Measurements from ENCODE around the gene SOBP.

The SOBP gene

GRCh38 chr6:107598091-107598490 is 108.2 kb downstream of the SOBP start:
- H3K4me1 ChIP-seq (ENCODE audit: control insufficient read depth, insufficient read depth, low read length) = peaks cover 32% of the 10 kb centered on the region
- no peaks in the 10 kb centered on the region for H3K36me3 ChIP-seq (ENCODE audit: control insufficient read depth, insufficient read depth, low read length)
- no peaks in the 10 kb centered on the region for H3K27me3 ChIP-seq (ENCODE audit: control insufficient read depth, insufficient read depth, low read length, poor library complexity, severe bottlenecking)
- 95 to 96% methylated on average over 6 of the region's 6 CpGs for WGBS, 2 experiments
- no peak overlapping the region for H3K27ac ChIP-seq (ENCODE audit: insufficient read depth, low read depth, low read length, poor library complexity, severe bottlenecking)
- H3K4me3 ChIP-seq (ENCODE audit: insufficient read depth, low read depth, low read length) = no peak overlapping the region
- no peaks in the 10 kb centered on the region for H3K9me3 ChIP-seq (ENCODE audit: control insufficient read depth, low read length)

- WGBS, 2 experiments = 88 to 91% methylated on average over 1 to 4 of the region's 4 CpGs
- no peaks in the 10 kb centered on the region for H3K27me3 ChIP-seq (ENCODE audit: control insufficient read depth, insufficient read depth, low read length, poor library complexity, severe bottlenecking)
- no peaks in the 10 kb centered on the region for H3K36me3 ChIP-seq (ENCODE audit: control insufficient read depth, insufficient read depth, low read length)
- no peaks in the 10 kb centered on the region for H3K9me3 ChIP-seq (ENCODE audit: control insufficient read depth, low read length)
- H3K4me1 ChIP-seq (ENCODE audit: control insufficient read depth, insufficient read depth, low read length) = peaks cover 42% of the 10 kb centered on the region
- H3K4me3 ChIP-seq (ENCODE audit: insufficient read depth, low read depth, low read length) = no peak overlapping the region
- no peak overlapping the region for H3K27ac ChIP-seq (ENCODE audit: insufficient read depth, low read depth, low read length, poor library complexity, severe bottlenecking)
These were observed 109.1 kb downstream of the SOBP start for GRCh38 chr6:107599043-107599442.

- H3K27me3 ChIP-seq (ENCODE audit: control insufficient read depth, insufficient read depth, low read length, poor library complexity, severe bottlenecking) = no peaks in the 10 kb centered on the region
- peaks cover 53% of the 10 kb centered on the region for H3K4me1 ChIP-seq (ENCODE audit: control insufficient read depth, insufficient read depth, low read length)
- WGBS, 2 experiments = 35 to 41% methylated on average over 5 of the region's 5 CpGs
- no peak overlapping the region for H3K27ac ChIP-seq (ENCODE audit: insufficient read depth, low read depth, low read length, poor library complexity, severe bottlenecking)
- H3K4me3 ChIP-seq (ENCODE audit: insufficient read depth, low read depth, low read length) = no peak overlapping the region
- no peaks in the 10 kb centered on the region for H3K36me3 ChIP-seq (ENCODE audit: control insufficient read depth, insufficient read depth, low read length)
- no peaks in the 10 kb centered on the region for H3K9me3 ChIP-seq (ENCODE audit: control insufficient read depth, low read length)
These were observed 110.2 kb downstream of the SOBP start for GRCh38 chr6:107600121-107600520.

GRCh38 chr6:107600936-107601335 is 111.0 kb downstream of the SOBP start:
- no peak overlapping the region for H3K27ac ChIP-seq (ENCODE audit: insufficient read depth, low read depth, low read length, poor library complexity, severe bottlenecking)
- H3K9me3 ChIP-seq (ENCODE audit: control insufficient read depth, low read length) = no peaks in the 10 kb centered on the region
- H3K36me3 ChIP-seq (ENCODE audit: control insufficient read depth, insufficient read depth, low read length) = no peaks in the 10 kb centered on the region
- no peaks in the 10 kb centered on the region for H3K27me3 ChIP-seq (ENCODE audit: control insufficient read depth, insufficient read depth, low read length, poor library complexity, severe bottlenecking)
- 30 to 36% methylated on average over 5 of the region's 5 CpGs for WGBS, 2 experiments
- no peak overlapping the region for H3K4me3 ChIP-seq (ENCODE audit: insufficient read depth, low read depth, low read length)
- H3K4me1 ChIP-seq (ENCODE audit: control insufficient read depth, insufficient read depth, low read length) = peaks cover 61% of the 10 kb centered on the region

GRCh38 chr6:107601406-107601805 is 111.5 kb downstream of the SOBP start:
- Histone ChIP-seq H3K36me3 (ENCODE audit: control insufficient read depth, insufficient read depth, low read length) (no peaks in the 10 kb centered on the region), H3K4me1 (ENCODE audit: control insufficient read depth, insufficient read depth, low read length) (peaks cover 66% of the 10 kb centered on the region), H3K9me3 (ENCODE audit: control insufficient read depth, low read length) (no peaks in the 10 kb centered on the region), H3K27me3 (ENCODE audit: control insufficient read depth, insufficient read depth, low read length, poor library complexity, severe bottlenecking) (no peaks in the 10 kb centered on the region), H3K4me3 (ENCODE audit: insufficient read depth, low read depth, low read length) (no peak overlapping the region), H3K27ac (ENCODE audit: insufficient read depth, low read depth, low read length, poor library complexity, severe bottlenecking) (no peak overlapping the region)
- 87 to 94% methylated on average over 2 to 3 of the region's 3 CpGs for WGBS, 2 experiments

GRCh38 chr6:107602321-107603005 is 112.5 kb downstream of the SOBP start:
- Histone ChIP-seq H3K4me1 (ENCODE audit: control insufficient read depth, insufficient read depth, low read length) (peaks cover 70% of the 10 kb centered on the region), H3K27me3 (ENCODE audit: control insufficient read depth, insufficient read depth, low read length, poor library complexity, severe bottlenecking) (no peaks in the 10 kb centered on the region), H3K36me3 (ENCODE audit: control insufficient read depth, insufficient read depth, low read length) (no peaks in the 10 kb centered on the region), H3K4me3 (ENCODE audit: insufficient read depth, low read depth, low read length) (no peak overlapping the region), H3K27ac (ENCODE audit: insufficient read depth, low read depth, low read length, poor library complexity, severe bottlenecking) (no peak overlapping the region), H3K9me3 (ENCODE audit: control insufficient read depth, low read length) (no peaks in the 10 kb centered on the region)
- WGBS, 2 experiments = 52 to 69% methylated on average over 5 of the region's 5 CpGs

GRCh38 chr6:107603006-107603370 is 113.1 kb downstream of the SOBP start:
- WGBS, 2 experiments = 85 to 87% methylated on average over 3 of the region's 3 CpGs
- Histone ChIP-seq H3K9me3 (ENCODE audit: control insufficient read depth, low read length) (no peaks in the 10 kb centered on the region), H3K4me1 (ENCODE audit: control insufficient read depth, insufficient read depth, low read length) (peaks cover 70% of the 10 kb centered on the region), H3K27me3 (ENCODE audit: control insufficient read depth, insufficient read depth, low read length, poor library complexity, severe bottlenecking) (no peaks in the 10 kb centered on the region), H3K36me3 (ENCODE audit: control insufficient read depth, insufficient read depth, low read length) (no peaks in the 10 kb centered on the region), H3K27ac (ENCODE audit: insufficient read depth, low read depth, low read length, poor library complexity, severe bottlenecking) (no peak overlapping the region), H3K4me3 (ENCODE audit: insufficient read depth, low read depth, low read length) (no peak overlapping the region)

GRCh38 chr6:107604549-107604948 is 114.6 kb downstream of the SOBP start:
- H3K27ac ChIP-seq (ENCODE audit: insufficient read depth, low read depth, low read length, poor library complexity, severe bottlenecking) = no peak overlapping the region

GRCh38 chr6:107606407-107606806 is 116.5 kb downstream of the SOBP start:
- 49 to 53% methylated on average over 4 of the region's 4 CpGs for WGBS, 2 experiments
- no peak overlapping the region for H3K27ac ChIP-seq (ENCODE audit: insufficient read depth, low read depth, low read length, poor library complexity, severe bottlenecking)
- no peaks in the 10 kb centered on the region for H3K9me3 ChIP-seq (ENCODE audit: control insufficient read depth, low read length)
- no peaks in the 10 kb centered on the region for H3K36me3 ChIP-seq (ENCODE audit: control insufficient read depth, insufficient read depth, low read length)
- H3K4me1 ChIP-seq (ENCODE audit: control insufficient read depth, insufficient read depth, low read length) = peaks cover 81% of the 10 kb centered on the region
- H3K4me3 ChIP-seq (ENCODE audit: insufficient read depth, low read depth, low read length) = no peak overlapping the region
- no peaks in the 10 kb centered on the region for H3K27me3 ChIP-seq (ENCODE audit: control insufficient read depth, insufficient read depth, low read length, poor library complexity, severe bottlenecking)

More at GRCh38 chr6:107604549-107604948, 114.6 kb downstream of the SOBP start:
- Histone ChIP-seq H3K4me3 (ENCODE audit: insufficient read depth, low read depth, low read length) (no peak overlapping the region), H3K9me3 (ENCODE audit: control insufficient read depth, low read length) (no peaks in the 10 kb centered on the region), H3K4me1 (ENCODE audit: control insufficient read depth, insufficient read depth, low read length) (peaks cover 80% of the 10 kb centered on the region), H3K36me3 (ENCODE audit: control insufficient read depth, insufficient read depth, low read length) (no peaks in the 10 kb centered on the region), H3K27me3 (ENCODE audit: control insufficient read depth, insufficient read depth, low read length, poor library complexity, severe bottlenecking) (no peaks in the 10 kb centered on the region)
- 91 to 94% methylated on average over 9 of the region's 9 CpGs for WGBS, 2 experiments

GRCh38 chr6:107607116-107607515 is 117.2 kb downstream of the SOBP start:
- H3K4me1 ChIP-seq (ENCODE audit: control insufficient read depth, insufficient read depth, low read length) = peaks cover 81% of the 10 kb centered on the region
- WGBS, 2 experiments = 86 to 93% methylated on average over 3 to 4 of the region's 4 CpGs
- H3K27me3 ChIP-seq (ENCODE audit: control insufficient read depth, insufficient read depth, low read length, poor library complexity, severe bottlenecking) = no peaks in the 10 kb centered on the region

More at GRCh38 chr6:107607116-107607515, 117.2 kb downstream of the SOBP start:
- Histone ChIP-seq H3K9me3 (ENCODE audit: control insufficient read depth, low read length) (no peaks in the 10 kb centered on the region), H3K27ac (ENCODE audit: insufficient read depth, low read depth, low read length, poor library complexity, severe bottlenecking) (no peak overlapping the region), H3K36me3 (ENCODE audit: control insufficient read depth, insufficient read depth, low read length) (no peaks in the 10 kb centered on the region), H3K4me3 (ENCODE audit: insufficient read depth, low read depth, low read length) (no peak overlapping the region)
